ENCODE data around the gene ELK3.

The ELK3 gene

DNA sequence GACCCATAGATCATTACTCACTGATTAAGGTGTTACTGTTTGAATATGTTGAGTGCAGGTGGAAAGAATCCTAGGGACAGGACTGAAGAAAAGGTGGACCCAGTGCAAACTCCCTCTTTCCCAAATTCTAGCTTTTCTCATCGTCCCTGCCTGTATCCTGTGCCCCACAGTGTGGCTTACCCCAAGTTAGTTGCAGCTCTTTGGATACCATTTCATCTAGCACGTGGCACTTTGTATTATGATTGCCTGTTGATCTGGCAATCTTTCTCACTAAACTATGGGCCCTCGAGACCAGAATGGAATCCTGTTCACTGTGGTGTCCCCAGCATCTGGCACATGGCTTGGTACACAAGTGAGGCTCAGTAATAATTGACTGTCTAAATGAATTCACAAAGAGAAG is 66.5 kb downstream of the ELK3 start:
- no peak for DNase-seq

DNA sequence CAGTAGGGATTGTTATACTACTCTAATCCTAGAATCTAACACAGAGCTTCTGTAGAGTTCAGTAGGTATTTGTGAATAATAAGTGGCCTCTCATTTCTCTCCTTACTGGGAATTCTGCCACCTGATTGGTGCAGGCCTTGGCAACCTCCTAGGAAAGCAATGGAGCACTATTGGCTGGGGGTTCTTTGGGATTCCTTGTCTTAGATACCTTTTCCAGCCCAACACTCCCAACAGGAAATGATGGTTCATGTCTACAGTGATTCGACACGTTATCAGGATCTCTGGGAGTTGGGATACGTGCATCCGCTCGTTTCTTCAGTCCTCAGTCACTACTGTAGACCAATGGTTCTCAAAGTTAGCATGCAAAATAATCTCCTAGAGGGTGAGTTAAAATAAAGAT is 67.4 kb downstream of the ELK3 start:
- DNase-seq = no peak

DNA sequence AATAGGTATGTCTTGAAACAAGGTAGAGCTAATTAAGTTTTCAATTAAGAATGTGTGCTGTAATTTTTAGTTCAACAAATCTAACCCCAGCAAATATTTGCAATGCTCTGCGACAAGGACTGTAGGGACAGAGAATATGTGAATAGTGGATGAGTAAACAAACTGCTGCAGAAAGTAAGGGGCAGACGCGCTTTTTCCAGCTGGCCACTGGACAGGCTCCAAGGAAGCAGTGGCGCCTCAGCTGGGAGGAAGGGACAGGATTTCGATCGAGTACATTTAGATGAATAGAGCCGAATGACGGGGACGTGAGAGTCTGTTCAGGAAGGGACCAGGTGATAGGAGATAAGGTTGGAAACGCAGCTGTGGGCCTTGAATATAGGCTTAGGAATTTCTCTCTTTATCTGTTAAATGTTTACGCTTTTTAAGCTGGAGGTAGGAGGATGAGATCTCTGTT is 69.3 kb downstream of the ELK3 start:
- no peak for DNase-seq

DNA sequence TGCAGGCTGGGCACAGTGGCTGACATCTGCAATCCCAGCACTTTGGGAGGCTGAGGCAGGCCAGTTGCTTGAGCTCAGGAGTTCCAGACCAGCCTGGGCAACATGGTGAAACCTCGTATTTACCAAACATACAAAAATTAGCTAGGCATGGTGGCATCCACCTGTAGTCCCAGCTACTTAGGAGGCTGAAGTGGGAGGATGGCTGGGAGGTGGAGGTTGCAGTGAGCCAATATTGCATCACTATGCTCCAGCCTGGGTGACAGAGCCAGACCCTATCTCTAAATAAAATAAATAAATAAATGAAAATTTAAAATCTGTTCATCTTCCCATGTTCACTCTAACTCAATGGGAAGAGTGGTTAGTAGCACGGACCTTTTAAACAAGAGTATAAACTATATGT is 71.2 kb downstream of the ELK3 start:
- DNase-seq = no peak

DNA sequence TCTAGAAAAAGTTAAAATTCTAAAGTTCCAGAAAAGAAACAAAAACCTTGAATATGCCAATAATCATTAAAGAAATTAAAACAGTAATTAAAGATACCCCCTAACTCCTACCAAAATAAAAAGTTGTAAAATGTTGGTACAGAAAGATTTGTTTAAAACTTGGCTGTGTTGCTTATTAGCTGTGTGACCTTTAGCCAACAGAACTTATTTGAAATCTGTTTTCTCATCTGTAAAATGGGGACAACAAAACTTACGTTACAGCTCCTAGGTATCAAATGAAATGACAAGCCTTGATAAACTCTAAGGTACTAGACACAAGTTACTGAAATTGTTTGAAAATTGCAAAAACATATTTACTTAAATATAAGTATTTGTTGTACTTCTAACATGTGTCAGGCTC is 71.7 kb downstream of the ELK3 start:
- no peak for DNase-seq

DNA sequence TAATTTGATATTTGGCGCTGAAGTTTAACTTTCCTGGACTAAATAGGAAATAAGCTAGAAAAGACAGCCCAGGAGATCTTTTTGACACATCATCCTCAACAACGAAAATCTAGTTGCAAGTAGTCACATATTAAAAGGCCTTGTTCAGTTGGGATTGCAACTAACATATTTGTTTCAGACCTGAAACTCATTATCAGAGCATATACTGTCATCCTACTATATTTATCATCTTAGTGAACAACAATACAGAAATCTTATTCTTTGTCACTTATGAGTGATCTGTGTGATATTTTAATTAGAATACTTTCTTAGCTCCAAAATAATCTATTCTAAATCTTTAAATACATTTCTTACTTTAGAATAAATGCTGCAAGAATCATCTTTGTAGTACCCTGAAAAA is 72.1 kb downstream of the ELK3 start:
- no peak for DNase-seq

DNA sequence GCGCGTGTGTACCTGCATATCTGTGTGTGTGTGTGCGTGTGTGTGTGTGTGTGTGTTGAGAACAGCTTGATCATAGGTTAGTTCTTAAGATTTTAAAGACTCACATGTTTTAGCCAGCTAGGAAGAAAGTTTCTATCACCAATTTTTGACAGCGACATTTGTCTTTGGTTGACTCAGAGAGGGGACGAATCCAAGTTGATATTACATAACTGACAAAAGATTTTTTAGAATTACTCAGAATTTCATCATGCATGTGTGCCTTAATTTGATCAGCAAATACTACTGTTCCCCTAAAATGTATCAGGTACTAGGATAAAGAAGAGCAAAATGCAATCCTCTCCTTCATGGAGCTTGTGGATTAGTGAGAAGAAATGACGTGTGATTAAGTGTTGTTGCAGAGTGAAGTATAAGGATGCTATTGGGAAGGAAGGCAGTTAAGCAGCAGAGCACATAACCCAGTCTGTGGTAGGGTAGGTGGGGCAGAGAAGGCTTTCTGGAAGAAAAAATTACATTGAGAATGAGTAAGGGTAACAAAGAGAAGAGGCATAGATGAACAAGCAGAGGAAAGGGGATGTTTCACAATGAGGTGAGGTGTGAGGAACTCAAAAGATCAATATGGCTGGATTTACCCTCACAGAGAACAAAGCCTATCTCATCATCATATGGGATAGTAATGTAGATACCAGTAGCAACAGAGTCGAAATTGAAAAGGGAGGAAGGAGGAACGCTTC is 77.5 kb downstream of the ELK3 start:
- no peak for DNase-seq

DNA sequence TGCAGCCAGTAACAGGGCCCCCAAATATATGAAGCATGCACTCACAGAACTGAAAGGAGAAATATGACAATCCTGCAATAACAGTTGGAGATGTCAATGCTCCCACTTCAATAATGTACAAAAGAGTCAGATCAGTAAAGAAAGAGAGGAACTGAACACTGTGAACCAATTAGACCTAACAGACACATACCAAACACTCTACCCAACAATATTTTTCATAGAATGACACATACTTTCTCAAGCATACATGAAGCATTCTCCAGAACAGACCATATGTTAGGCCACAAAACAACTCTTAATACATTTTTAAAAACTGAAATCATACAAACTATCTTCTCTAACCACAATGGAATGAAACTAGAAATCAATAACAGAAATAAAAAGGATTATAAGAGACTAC is 80.2 kb downstream of the ELK3 start:
- DNase-seq = no peak

DNA sequence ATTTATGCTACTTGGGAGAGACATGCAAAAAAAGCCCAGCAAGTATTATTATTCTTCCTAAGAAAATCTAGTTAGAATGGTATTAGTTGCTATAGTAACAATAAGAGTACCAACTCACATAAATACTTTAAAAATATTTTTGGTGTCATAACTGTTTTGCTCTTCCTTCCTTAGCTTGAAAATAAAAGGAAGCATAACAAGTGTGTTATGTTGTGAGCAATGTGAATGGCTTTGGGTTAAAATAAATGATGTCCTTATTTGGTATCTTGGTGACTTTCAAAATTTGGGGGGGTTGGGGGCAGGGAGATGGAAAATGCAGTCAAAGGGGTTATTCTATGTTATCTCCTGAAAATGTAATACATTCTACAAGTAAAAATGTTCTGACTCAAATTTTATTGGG is 91.0 kb downstream of the ELK3 start:
- DNase-seq = no peak

DNA sequence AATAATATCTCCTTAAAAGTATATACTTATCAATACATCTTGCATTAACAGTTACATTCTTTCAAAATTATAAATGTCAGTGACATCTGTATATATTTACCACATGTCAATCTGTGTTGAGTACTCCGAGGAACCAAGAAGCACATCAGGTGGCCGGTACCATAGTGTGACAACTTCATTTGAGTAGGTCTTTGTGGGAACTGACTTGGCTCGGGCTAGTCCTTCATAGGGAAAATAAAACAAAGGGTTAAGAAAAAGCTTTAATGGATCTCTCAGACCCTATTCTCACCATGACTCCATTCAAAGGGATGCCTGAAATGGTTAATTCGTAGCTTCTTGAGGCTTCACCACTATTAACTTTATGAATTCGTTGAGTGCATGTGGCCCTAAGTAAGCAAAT is 94.9 kb downstream of the ELK3 start:
- DNase-seq = no peak

DNA sequence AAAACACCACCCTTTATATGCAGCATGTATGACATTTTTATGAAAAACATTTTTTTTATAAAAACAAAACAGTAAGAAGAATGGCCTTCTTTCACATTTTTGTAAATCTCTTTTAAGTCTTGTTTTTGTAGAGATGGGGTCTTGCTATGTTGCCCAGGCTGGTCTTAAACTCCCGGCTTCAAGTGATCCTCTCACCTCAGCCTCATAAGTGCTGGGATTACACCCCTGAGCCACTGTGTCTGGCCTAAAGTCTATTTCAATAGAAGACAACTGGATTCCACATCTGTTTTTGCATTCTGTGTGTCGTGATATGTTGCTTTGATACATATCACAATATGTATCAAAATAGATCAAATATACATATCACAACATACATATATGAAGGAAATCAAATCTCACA is 98.9 kb downstream of the ELK3 start:
- DNase-seq = no peak

DNA sequence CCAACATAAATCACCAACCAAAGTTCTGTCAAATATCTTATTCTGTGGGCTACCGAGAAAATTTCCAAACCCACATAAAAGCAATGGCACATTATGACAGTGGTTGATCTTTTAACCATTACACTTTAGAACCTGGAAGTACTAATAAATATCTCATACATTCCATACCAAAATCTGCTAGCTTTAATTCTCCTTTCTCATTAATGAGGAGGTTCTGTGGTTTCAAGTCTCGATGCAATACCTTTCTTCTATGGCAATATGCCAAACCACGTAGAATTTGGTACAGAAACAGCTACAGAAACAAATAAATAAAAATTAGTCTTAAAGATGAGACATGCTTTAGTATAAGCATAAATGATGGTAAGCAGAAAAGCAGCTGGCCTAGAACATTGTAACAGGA is 100.7 kb downstream of the ELK3 start:
- no peak for DNase-seq

DNA sequence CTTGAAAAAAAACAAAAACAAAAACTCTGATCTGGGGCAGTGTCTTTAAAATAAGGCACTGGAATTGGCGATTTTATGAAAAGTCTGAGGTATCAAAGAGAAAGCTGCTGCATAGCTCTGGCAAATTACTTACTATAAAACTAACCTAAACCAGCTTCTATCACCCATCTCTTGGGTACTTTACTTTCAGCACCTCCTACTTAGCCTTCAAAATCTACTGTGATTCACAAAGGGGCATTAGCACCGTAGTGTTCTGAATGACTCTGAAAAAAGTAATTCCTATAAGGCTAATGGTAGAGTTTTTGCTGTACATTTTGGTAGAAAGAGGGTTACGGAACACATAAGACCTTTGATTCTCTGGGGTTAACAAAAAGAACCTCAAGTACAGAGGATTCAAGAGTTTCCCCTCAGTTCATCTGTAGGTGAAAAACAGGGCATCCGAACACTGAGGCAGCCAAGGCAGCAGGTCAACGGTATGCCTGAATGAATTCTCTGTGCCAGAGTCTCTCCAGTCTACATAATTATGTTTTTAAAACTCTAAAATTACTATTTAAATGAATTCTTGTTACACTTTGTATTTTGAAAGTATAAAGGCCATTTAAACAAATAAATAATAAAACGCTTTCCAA is 101.5 kb downstream of the ELK3 start:
- DNase-seq = no peak

DNA sequence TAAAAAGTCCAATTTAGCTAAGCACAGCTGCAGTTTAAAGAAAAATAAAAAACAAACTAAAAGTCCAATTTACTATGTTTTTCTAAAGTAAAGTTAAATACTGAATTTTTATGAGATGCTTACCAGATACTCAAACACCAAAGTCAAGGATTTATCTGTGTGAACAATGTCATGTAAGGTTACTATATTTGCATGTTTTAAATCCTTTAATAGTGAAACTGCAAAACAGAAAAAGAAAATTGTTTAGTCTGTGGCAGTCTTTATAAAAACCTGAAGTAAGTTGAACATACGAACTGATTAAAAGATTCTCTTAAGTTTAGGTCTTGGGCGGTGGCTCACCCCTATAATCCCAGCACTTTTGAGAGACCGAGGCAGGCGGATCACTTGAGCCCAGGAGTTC is 103.3 kb downstream of the ELK3 start:
- no peak for DNase-seq

DNA sequence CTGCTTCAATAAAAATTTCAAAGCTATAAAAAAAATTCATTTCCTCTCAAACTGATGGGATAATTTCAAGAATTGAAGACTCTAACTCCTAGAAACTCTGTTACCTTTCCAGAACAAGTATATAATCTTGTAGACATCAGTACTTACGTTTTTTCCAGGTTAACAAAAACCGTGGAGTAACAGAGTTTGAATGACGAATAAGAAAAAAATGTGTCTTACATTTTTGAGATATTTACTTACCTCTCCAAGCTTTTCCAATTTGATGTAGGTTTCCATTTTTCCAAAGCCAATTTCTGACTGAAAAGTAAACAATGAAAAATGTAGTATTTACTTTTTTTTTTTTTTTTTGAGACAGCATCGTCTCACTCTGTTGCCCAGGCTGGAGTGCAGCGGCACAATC is 105.9 kb downstream of the ELK3 start:
- DNase-seq = no peak

DNA sequence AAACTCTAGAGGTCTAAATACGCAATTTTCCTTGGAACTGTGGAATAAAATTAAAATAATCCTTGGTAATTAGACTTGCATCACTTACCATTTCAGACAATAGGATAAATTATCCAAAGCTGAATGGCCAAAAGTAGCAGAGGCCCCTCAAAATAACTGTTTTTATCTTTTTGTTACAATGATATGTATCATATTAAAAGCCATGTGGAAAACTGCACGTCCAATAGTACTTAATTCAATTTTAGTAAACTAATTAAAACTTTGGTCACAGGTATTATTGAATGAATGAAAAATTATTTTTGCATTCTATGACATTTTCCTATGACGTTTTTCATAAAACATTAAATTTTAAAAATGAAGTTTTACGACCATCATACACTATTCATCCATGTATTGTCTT is 107.6 kb downstream of the ELK3 start:
- DNase-seq = no peak

DNA sequence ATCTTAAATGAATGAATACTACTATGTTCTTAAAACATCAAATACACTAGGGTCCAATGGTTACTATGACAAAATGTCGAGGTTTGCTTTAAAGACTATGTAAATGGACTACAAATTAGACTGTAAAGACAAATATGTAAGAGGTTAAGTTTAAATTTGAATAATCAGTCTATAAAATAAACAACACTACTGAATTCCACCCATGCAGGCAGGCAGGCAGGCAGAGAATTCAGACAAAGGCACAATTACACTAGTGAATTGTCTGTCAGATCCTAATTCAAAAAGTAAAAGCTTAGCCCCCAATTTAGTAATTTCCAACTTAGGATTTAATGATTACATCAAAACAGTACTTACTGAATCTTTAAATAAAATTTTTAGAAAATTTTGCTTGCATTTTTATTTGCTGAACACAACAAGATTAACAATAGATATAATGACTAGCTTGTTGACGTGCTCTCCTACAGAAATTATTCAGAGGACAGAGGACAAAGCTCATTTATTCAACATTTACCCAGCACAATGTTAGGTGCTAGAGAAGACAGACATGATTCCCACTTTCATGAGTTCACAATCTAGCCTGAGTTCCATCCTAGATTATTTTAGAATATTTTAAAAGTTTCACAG is 108.6 kb downstream of the ELK3 start:
- no peak for DNase-seq

DNA sequence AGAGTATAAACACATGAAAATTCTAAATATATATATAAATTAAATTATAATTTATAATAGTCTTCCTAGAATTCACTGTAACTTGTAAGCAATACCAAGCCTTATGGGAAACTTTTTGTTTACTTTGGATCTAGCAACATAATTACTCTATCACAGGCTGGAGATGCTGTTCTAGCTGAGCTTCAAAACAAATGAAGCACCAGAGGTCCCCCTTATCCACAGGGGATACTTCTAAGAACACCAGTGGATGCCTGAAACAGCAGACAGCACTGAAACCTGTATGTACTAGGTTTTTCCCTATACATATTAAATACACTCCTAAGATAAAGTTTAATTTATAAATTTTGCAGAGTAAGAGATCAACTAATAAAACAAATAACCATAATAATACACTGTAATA is 109.5 kb downstream of the ELK3 start:
- DNase-seq = no peak

DNA sequence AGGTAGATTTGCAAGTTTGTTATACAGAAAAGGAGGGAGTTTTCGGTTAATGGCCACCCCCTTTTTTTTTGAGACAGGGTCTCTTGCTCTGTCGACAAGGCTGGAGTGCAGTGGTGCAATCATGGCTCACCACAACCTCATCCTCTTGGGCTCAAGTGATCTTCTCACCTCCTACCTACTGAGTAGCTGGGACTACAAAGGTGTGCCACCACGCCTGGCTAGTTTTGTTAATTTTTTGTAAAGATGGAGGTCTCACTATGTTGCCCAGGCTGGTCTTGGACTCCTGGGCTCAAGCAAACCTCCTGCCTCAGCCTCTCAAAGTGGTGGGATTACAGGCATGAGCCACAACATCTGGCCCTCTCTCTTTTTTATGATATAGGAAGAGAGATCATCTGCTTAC is 111.5 kb downstream of the ELK3 start:
- no peak for DNase-seq

DNA sequence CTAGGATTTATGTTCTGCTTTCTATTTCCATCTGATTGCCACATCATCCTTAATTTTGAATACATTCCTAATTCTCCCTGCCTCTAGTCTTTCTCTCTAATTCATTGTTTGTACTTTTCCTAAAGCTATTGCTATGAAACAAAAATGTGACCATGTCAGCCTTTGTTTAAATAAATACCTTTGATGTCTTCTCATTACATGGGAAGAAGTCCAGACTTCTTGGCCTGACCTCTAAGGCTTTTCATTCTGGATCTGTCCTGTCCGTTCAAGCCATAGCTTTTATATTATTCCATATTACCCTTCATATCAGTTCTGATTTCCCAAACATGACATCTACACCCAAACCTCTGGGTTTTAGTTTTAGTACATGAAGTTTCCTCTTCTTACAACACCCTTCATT is 114.7 kb downstream of the ELK3 start:
- no peak for DNase-seq

DNA sequence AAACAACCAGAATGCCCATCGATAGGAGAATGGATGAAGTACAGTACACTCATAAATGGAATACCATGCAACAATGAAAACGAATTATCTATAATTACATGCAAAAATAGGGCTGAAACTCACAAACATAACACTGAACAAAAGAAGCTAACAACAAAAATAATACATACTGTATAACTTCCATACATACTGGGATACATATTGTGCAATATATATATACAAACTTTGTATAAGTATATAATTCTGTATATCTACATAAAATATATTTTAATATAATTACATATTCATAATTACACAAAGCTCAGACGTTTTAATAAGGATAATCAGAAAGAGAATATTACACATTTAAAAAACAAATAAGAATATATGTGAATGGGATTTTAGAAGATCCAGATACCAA is 115.9 kb downstream of the ELK3 start:
- no peak for DNase-seq

DNA sequence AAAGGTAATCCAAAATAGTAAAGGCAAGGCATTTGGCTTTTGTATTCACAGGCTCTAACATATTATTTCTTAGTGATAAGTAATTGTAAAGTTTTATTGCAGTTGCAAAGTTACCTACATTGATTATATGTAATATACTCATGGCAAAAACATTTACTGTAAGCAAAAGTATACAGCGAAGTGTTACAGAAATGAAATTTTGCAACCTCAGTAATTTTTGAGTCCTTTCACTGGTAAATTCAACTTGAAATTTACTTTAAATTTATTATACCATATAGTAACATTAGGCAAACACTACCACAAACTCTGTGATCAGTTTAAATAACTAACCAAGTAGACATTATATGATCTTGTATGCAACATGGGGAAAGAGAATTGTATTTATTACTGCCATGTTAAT is 117.0 kb downstream of the ELK3 start:
- no peak for DNase-seq

DNA sequence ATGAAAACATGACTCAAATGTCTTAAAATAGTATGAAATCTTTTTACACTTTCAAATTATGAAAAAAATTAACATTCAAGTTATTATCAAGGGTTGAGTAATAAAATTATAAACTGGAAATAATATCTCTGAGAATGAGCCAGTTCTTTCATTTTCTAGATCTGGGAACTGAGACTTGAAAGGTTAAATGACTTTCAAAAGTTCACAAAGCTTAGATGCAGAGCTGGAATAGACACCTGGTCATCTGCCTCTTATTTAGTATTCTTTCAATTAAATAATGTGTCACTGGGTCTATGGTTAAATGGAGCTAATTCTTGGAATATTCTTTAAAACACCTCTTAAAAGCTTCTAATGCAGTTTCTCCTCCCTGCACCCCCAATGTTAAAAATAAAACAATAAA is 119.4 kb downstream of the ELK3 start:
- DNase-seq = no peak

DNA sequence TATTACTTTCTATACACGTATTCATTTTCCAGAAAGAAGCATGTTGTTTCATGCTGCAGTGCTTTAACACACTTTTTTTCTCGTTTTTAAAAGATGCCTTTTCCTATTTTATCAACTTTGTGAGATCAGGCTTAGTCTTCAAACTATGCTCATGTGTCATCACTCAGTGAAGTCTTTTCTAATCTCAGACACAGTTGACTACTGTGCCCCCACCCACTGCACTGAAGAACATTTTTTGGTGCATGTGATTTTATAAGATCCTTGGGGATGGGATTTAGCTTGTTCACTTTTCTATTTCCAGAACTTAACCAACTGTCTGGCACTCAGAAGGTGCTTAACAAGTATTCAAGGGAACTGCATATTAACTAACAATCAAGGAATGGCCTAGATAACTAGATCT is 120.5 kb downstream of the ELK3 start:
- no peak for DNase-seq

All from activated CD4-positive, alpha-beta T cell treated with anti-CD3 and anti-CD28 coated beads for 1 hour (primary cell).